ENCODE data around the gene PCLO.
A peak's percentile ranks its signal among the peaks of the same experiment; 100 is the strongest.

Gene PCLO

GRCh38 chr7:83166781-83167180 lies 4.1 kb upstream of the PCLO start:
- no peak for TF ChIP-seq CTCF (IDR thresholded peaks at IDR 0.05; ENCODE audit: unreplicated experiment in 3 of 3)
- Mint-ChIP-seq H3K4me1 (peaks cover 4% of the 10 kb centered on the region), H3K27me3 (ENCODE audit: low read depth) (peaks cover 8% of the 10 kb centered on the region), H3K36me3 (ENCODE audit: low read depth) (no peaks in the 10 kb centered on the region), H3K9me3 (no peaks in the 10 kb centered on the region), H3K27ac (no peak overlapping the region), H3K4me3 (no peak overlapping the region)

GRCh38 chr7:83161899-83162401 lies 734 bp downstream of the PCLO start:
- Mint-ChIP-seq H3K27me3 (ENCODE audit: low read depth) (peaks cover 10% of the 10 kb centered on the region), H3K4me3 (peak overlapping the region; percentile 84 to 88 (median 87)), H3K36me3 (ENCODE audit: low read depth) (no peaks in the 10 kb centered on the region), H3K27ac (peak overlapping the region in 2 of 3 experiments; percentile 10 to 87), H3K4me1 (peaks cover 12% of the 10 kb centered on the region), H3K9me3 (no peaks in the 10 kb centered on the region)
- no peak for TF ChIP-seq CTCF (IDR thresholded peaks at IDR 0.05; ENCODE audit: unreplicated experiment in 3 of 3)

GRCh38 chr7:83161186-83161585 lies 1.5 kb downstream of the PCLO start:
- no peak for TF ChIP-seq CTCF (IDR thresholded peaks at IDR 0.05; ENCODE audit: unreplicated experiment in 3 of 3)
- Mint-ChIP-seq H3K9me3 (no peaks in the 10 kb centered on the region), H3K4me1 (peaks cover 12% of the 10 kb centered on the region), H3K27ac (no peak overlapping the region), H3K4me3 (peak overlapping the region; percentile 80 to 83 (median 81)), H3K27me3 (ENCODE audit: low read depth) (peaks cover 10% of the 10 kb centered on the region), H3K36me3 (ENCODE audit: low read depth) (no peaks in the 10 kb centered on the region)

GRCh38 chr7:83159731-83160130 lies 3.0 kb downstream of the PCLO start:
- TF ChIP-seq CTCF (IDR thresholded peaks at IDR 0.05; ENCODE audit: unreplicated experiment in 3 of 3), result no peak

GRCh38 chr7:83156006-83156405 lies 6.7 kb downstream of the PCLO start:
- no peak for TF ChIP-seq CTCF (IDR thresholded peaks at IDR 0.05; ENCODE audit: unreplicated experiment in 3 of 3)
- Mint-ChIP-seq H3K4me1 (peaks cover under 1% of the 10 kb centered on the region), H3K27me3 (ENCODE audit: low read depth) (no peaks in the 10 kb centered on the region), H3K9me3 (no peaks in the 10 kb centered on the region), H3K4me3 (no peak overlapping the region), H3K27ac (no peak overlapping the region), H3K36me3 (ENCODE audit: low read depth) (peaks cover 4% of the 10 kb centered on the region)

More at GRCh38 chr7:83159731-83160130, 3.0 kb downstream of the PCLO start:
- Mint-ChIP-seq H3K9me3 (no peaks in the 10 kb centered on the region), H3K27ac (no peak overlapping the region), H3K4me3 (no peak overlapping the region), H3K36me3 (ENCODE audit: low read depth) (peaks cover 1% of the 10 kb centered on the region), H3K27me3 (ENCODE audit: low read depth) (peaks cover 6% of the 10 kb centered on the region), H3K4me1 (peaks cover 12% of the 10 kb centered on the region)

GRCh38 chr7:83155407-83155806 lies 7.3 kb downstream of the PCLO start:
- peaks cover 4% of the 10 kb centered on the region for H3K36me3 Mint-ChIP-seq (ENCODE audit: low read depth)
- H3K9me3 Mint-ChIP-seq, result no peaks in the 10 kb centered on the region
- H3K27ac Mint-ChIP-seq, result no peak overlapping the region
- H3K4me1 Mint-ChIP-seq, result no peaks in the 10 kb centered on the region
- TF ChIP-seq CTCF (IDR thresholded peaks at IDR 0.05; ENCODE audit: unreplicated experiment in 3 of 3), result no peak
- H3K27me3 Mint-ChIP-seq (ENCODE audit: low read depth), result no peaks in the 10 kb centered on the region
- no peak overlapping the region for H3K4me3 Mint-ChIP-seq

Data from nephron (organoid).